HG02678 (cell line): ENCODE data around the gene PGM2.
A peak's percentile ranks its signal among the peaks of the same experiment; 100 is the strongest.
"Not testable (repeated sequence)": the region's sequence is repeated elsewhere in the genome, so short reads cannot be mapped to it uniquely, and the experiment has no call there.

Experiments used
- ATAC-seq: cut with Tn5 transposase; IDR thresholded peaks from one replicate; pipeline ENCODE4 v1.9.1; 2021; ENCODE audit warnings: mild to moderate bottlenecking, moderate library complexity; ENCODE audit not compliant: unreplicated experiment

Gene PGM2

DNA sequence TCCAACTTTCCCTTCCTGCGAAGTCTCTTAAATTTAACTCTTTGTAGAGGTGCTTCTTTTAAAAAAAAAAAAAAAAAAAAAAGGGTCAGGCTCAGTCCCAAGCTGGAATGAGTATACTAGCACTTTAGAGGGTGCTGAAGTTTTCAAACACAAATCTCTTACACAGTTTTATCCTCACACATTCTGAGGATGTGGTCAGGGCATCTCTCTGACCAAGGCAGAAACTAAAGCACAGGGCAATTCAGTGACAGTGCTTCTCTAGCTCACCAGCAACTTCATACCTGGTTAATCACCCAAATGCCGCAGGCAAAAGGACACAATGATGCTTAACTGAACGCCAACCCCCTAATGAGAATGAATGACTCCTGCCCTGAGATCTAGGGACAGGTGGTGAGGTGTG is 9.8 kb upstream of the PGM2 start:
- ATAC-seq = no peak

DNA sequence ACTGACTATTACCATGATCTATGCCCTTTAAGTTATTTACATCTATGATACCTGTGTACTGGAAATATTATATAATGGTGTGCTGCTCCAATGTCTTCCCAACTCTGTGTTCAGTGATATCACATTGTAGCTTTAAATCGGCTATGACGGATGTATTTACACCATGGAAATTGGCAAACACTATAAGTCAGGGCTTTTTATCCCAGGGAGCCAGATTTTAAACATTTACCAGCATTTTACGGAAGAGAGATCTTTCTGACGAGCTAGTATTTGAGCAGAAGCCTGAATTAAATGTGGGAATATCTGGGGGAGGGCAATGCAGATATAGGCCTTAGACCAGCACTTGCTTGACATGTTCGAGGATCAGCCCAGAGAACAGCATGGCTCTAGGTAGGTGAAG is 7.7 kb upstream of the PGM2 start:
- no peak for ATAC-seq

DNA sequence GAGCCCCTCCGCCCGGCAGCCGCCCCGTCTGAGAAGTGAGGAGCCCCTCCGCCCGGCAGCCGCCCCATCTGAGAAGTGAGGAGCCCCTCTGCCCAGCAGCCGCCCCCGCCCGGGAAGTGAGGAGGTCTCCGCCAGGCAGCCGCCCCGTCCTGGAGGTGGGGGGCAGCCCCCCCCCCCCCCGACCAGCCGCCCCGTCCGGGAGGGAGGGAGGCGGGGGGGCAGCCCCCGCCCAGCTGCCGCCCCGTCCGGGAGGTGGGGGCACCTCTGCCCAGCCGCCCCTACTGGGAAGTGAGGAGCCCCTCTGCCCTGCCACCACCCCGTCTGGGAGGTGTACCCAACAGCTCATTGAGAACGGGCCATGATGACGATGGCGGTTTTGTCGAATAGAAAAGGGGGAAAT is 6.0 kb upstream of the PGM2 start:
- not testable (repeated sequence) for ATAC-seq

DNA sequence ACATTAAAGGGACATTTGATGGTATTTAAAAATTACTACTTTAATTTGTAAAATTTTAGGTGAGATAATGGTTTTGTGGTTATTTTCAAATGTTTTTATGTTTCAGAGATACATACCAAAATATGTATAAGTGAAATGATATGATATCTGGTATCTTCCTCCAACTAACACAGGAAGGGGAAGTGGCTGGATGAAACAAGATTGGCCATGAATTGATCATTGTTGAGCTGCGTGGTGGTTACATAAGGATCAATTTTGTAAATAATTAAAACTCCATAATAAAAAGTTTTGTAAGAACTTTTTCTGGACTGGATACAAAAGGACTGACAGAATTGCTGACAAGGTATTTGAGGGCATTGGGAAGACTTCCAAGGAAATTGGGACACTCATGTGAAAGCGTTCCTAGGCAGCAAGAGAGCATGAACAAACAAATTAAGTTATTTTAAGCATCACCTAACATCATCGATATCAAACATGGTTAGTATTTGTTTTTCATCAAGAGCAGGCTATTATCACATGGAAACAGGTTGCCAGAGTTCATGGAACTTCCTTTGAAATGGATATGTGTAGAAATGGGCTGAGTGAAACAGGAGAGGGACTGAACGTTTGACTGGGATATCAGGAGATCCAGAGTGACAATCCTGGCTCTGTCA is 4.4 kb upstream of the PGM2 start:
- ATAC-seq = no peak

DNA sequence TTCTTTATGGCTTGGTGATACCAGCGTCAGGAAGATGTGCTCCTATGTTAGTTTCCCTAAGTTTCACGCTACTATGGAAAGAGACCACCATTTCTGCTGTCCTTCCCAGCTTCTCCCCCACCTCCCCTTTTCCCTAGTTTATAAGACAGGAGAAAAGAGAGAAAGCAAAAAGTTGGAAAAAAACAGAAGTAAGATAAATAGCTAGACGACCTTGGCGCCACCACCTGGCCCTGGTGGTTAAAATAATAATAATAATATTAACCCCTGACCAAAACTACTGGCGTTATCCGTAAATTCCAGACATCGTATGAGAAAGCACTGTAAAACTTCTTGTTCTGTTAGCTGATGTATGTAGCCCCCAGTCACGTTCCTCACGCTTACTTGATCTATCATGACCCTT is 985 bp upstream of the PGM2 start:
- ATAC-seq = not testable (repeated sequence)

DNA sequence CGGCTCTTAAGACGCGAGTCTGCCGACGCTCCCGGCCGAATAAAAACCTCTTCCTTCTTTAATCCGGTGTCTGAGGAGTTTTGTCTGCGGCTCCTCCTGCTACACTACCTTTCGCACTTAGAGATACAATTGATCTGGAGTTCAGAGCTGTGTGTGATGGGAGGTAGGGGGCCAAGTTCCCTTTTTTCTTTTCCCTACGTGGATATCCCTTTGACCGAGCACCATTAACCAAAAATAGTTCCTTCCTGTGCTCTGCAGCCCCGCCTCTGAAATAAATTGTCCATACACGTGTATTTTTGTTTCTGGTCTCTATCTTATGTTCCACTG is 555 bp upstream of the PGM2 start:
- peak; percentile 2 for ATAC-seq

DNA sequence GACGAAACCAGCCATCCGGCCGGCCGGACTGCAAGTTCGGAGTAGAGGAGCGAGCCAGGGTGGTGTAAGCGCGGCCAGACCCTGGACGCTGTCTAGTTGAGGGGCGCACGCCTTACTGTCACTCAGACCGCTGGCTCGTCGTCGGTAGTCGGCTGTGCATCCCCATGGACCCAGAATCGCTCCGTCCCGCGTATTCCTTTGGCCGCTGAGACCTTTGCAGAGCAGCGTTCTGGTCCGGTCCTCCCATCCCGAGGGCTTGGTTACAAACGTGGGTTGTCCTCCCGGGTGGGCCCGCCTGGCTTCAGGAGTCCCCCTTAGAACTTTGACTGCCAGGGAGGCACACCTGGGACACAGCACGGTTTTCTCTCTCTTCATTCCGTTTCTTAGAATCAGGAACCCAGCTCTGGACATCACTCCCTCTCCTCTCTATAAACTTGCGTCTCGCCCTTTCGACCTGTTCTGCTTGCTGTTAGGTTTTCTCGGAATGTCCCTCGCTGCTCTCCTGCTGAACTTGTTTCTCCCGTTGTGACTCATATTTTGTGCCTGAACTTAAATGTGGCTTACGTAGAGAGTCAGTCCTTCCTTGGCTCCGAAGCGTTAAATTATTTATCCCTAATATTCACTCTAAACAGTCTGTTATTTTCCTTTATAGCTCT is 672 bp downstream of the PGM2 start:
- ATAC-seq = peak; percentile 45

DNA sequence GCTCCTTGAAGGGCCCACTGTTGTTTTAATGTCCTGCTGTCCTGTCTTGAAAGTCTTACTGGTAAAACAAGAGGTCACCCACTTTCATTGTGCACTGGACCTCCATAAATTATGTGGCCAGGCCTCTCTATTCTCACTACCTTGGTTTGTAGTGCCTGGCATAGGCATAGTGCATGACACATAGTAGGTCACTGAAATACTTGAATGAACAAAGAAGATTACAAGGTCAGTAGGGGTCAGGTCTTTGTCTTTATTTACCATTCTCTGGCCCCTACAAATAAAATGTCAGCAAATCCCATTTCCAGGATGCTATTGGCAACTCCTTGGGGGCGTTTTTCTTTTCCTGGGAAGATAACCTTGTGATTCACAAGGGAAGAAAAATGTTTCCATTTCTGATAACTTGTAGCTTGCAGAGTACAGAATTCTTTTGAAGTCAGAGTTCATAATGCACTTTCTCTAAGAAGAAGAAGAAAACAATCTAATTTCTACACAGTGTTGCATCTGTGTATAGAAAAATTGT is 1.4 kb downstream of the PGM2 start:
- ATAC-seq = no peak

DNA sequence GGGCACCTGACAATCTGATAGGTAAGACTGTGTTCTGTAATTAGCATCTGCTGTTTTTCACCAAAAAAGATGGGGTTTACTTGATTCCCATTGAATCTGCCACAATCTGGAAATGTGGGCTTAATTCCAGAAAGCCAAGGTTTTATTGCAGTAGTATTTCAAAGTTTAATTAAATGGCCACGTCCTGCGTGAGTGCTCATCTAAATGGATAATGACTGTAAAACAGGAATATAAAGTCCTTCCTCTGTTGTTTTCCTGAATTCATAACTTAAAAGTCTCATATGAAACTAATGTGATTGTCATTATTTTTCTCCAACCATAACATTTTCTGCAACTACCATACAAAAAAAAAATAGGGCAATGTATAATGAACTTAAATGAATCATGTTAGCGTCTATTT is 2.4 kb downstream of the PGM2 start:
- ATAC-seq = no peak

DNA sequence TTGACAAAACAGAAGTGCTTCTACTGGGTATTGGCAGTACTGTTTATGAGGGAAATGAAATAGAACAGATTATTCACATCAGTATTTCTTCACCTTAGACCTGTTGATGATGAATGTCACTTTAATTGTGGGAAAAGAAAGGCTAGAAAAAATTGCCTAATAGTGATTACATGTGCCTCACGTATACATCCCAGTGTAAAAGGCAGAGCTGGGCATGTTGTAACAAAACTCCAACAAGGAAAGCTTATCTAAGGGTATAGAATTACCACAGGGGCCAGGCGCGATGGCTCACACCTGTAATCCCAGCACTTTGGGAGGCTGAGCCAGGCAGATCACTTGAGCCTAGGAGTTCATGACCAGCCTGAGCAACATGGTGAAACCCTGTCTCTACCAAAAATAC is 4.2 kb downstream of the PGM2 start:
- ATAC-seq = no peak

DNA sequence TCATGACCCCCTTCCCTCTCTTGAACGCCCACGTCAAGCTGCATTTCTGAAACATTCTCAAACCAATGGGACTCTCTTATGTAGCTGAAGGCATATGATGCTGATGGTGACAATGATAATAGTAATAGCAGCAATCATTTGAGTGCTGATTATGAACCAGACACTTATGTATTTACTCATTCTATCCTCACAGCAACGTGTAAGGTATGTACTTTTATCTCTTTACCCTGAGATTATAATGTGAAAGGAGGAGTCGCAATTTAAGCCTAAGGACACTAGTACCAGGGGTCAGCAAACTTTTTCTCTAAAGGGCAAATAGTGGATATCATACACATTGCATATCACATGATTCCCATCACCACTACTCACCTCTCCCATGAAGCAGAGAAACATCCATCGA is 8.5 kb downstream of the PGM2 start:
- ATAC-seq = no peak

DNA sequence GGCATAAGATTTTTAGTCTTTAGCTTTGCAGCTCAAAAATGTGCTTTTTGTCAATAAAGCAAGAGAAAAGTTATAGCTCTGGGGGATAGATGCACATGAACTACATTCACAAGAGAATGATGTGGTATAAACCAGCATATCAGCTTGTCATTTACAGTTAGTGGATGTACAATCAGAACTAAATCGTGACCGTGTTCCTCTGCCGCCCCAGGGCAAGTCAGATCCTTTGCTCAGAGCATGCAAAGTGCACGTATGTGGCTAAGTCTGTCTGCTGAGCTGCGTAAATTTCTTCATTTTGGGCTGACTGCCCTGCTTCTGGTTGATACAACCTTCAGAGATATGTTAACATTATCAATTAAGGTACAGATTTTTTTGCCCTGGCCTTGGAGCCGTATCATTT is 9.3 kb downstream of the PGM2 start:
- no peak for ATAC-seq

DNA sequence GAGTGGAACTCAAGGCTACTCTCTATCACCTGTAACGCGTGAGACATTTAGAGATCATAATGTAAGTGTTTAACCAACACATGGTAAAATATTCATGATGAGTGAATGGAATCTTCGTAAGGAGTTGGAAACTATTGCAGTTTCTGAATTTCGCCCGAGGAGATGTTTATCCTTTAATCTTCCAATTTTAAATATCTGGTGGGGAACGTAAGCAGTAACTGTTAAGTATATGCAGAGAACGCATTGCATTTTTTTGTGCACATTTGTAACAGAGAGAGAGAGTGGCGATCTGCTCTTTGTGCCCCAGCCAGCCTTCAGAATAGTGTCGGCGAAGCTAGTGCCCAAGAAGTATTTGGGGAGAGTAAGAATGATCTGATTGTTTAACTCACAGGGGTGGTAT is 9.8 kb downstream of the PGM2 start:
- ATAC-seq = no peak

DNA sequence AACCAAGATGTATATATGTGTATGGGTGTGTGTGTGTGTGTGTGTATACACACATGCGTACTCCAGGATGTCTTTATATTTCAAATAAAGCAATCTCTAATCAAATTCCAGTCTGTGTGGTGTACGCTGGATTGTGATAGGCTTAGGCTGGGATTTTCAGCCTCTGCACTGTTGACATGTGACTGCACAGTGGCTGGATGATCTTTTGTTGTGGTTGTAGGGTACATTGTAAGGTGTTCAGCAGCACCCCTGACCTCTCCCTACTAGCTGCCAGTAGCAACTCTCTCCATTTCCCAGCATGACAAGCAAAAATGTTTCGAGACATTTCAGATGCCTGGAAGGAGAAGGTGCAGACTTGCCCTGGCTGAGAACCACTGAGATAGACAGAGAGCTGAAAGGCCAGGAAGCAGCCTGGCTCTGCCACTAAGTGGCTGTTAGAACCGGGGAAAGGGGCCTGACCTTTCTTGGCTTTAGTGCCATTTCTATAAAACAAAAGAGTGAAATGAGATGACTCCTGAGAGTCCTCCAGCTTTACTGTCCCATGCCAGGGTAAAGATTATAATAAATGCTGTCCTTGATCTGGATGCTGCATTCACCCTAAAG is 10.5 kb downstream of the PGM2 start:
- ATAC-seq = no peak

DNA sequence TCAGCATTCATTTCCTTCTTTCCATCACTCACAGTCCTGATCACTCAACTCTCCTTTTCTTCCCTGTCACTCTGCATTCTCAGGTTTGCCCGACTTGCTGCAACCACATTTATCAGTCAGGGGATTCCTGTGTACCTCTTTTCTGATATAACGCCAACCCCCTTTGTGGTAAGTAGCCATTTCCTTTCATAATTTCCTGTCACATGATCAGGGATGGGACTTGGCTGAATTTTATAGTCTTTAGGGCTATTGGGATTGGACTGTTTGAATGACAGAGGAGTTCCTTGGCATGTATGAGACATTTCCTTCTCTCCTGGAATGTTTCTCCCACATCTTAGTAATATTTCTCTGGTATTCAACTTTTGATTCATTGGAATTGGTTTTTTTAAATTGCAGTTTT is 11.0 kb downstream of the PGM2 start:
- no peak for ATAC-seq

DNA sequence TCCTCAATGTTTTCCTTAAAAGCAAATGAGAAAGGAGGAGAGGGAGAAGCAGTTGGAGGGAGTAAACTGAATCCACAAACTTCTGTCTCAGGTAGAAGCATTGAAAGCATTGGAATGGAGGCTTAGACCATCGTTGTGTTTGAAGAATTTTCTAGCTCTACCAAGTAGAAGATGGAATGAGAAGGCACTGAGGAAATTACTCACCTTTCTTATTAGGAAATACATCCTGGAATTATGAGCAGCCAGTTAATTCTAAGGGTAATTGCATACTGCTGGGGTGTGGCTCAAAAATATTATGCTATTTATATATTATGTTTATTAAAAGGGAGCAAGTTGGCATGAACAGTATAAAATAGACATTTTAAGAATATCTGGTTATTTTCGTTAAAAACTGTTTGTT is 12.9 kb downstream of the PGM2 start:
- no peak for ATAC-seq

DNA sequence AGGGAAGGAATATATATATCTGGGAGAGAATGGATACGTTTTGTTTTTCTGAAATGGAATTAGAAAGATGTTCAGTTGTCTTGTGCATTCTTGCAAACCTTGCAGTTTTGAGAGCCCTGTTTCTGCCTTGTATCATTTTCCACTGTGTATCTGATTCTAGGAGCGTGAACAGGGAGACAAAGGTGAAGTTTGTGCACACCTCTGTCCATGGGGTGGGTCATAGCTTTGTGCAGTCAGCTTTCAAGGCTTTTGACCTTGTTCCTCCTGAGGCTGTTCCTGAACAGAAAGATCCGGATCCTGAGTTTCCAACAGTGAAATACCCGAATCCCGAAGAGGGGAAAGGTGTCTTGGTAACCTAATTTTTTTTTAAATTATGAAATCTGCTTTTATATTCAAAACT is 17.7 kb downstream of the PGM2 start:
- ATAC-seq = no peak

DNA sequence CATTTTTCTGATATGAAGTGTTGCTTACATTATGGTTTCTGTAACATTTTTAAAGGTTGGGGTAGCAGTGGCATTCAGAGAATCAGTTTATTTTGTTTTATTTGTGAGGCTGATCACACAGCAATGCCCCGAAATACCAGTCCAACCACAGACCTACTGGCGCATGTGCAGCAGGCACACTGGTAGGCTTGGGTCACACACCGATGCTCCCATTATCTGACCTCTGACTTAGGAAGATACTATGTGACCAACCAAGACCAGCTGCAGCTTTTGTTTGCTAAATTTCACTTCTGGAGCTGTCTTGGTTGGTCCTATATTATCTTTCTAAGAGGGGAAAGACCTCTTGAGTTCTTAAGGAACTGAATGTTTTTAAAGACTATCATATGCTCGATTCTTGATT is 18.7 kb downstream of the PGM2 start:
- no peak for ATAC-seq

DNA sequence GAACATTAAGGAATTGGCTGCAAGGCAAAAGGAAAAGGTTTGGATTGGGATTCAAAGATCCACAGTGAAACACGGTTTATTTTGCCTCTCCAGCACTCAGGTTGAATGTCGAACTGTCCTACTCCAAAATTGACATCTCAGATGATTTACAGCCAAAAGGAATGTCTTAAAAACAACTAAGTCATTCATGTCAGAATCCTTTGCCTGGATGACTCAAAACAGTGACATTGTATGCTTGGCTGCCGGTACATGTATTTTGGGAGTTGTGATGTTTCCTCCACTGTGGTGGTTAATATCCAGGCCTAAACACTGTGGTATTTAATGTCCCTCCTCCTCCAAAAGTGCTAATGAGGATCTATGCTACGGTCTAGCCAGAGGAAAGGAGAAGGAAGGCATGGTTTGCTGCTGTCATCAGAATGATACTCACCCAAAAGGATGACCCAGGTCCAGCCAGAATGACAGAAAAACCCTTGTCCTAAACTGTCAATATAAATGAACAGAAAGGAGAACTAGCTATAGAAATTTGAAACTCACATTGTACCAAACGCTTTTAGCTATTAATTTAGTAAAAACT is 20.9 kb downstream of the PGM2 start:
- no peak for ATAC-seq

DNA sequence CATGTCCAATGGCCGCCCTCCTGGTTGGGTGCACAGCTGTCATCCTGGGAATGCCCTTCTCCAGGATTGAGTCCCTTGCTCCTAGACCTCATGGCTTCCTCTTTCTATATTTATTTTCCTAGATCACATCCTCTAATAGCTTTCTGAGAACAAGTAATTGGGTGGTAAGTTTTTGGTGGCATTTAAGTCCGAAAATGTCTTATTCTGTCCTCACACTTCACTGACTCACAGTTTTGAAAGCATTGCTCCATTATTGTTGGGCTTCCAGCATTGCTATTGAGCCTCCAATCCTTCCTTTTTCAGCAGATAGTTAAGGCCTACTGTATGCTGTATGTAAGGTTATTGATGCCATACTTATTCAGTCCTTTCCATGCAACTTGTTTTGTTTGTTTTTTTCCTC is 25.9 kb downstream of the PGM2 start:
- ATAC-seq = no peak

DNA sequence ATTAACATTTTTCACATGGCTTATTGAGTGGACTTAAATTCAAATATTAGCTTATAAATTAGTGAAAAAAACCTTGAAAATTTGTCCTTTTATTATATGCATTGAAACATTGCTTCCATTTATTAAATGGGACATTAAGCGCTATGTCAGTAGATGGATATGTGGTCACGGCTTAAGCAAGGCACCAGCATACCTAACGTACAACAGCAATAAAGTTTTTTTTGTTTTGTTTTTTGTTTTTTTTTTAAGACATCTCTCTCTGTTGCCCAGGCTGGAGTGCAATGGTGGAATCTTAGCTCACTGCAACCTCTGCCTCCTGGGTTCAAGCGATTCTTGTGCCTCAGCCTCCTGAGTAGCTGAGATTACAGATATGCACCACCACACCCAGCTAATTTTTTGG is 31.6 kb downstream of the PGM2 start:
- ATAC-seq = no peak

DNA sequence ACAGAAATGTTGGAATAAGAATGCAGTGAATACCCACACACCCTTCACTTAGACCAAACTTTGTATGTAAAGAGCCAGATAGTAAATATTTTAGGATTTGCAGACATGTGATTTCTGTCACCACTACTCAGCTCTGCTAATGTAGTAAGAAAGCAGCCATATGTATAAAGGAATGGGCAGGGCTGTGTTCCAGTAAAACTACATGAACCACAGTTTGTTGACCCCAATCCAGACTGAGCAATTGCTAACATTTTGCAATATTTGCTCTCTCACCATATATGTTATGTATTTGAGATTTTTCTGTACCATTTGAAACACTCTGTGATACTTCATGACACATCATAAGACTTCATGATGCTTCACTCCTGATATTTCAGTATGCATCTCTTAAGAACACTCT is 32.4 kb downstream of the PGM2 start:
- ATAC-seq = no peak
